BLaER1 (cell line): ENCODE measurements around the gene AGAP3.

Experiments
- H3K27ac ChIP-seq: shearing (Covaris generic); formaldehyde crosslinking; 2 replicates; pipeline ENCODE4 v1.8.1; 2022
- H3K27me3 ChIP-seq: shearing (Covaris generic); formaldehyde crosslinking; 2 replicates; pipeline ENCODE4 v1.8.1; 2022
- H3K36me3 ChIP-seq: shearing (Covaris generic); formaldehyde crosslinking; 2 replicates; pipeline ENCODE4 v1.8.1; 2022
- H3K4me1 ChIP-seq: shearing (Covaris generic); formaldehyde crosslinking; 2 replicates; pipeline ENCODE4 v1.8.1; 2022
- H3K4me2 ChIP-seq: shearing (Covaris generic); formaldehyde crosslinking; 2 replicates; pipeline ENCODE4 v1.8.1; 2022
- H3K4me3 ChIP-seq: shearing (Covaris generic); formaldehyde crosslinking; 2 replicates; pipeline ENCODE4 v1.8.1; 2022
- H3K9ac ChIP-seq: shearing (Covaris generic); formaldehyde crosslinking; 2 replicates; pipeline ENCODE4 v1.8.1; 2022
- H3K9me3 ChIP-seq: shearing (Covaris generic); formaldehyde crosslinking; 2 replicates; pipeline ENCODE4 v1.8.1; 2022
- H4K20me1 ChIP-seq: shearing (Covaris generic); formaldehyde crosslinking; 2 replicates; pipeline ENCODE4 v1.8.1; 2022
- Cebpa-rat ChIP-seq: shearing (Covaris generic); IDR thresholded peaks from 2 replicates; pipeline ENCODE4 v1.8.1; 2022

AGAP3 gene

DNA sequence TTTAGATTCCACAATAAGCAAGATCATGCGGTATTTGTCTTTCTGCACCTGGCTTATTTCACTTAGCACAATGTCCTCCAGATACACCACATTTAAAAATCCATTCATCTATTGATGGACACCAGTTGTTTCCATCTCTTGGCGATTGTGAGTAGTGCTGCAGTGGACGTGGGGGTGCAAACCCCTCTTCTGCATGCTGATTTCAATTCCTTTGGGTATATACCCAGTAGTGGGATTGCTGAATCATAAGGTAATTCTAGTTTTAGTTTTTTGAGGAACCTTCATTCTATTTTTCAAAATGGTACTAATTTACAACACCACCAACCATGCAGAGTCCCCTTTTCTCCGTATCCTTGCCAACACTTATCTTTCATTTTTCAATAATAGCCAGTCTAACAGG, 102.8 kb downstream of the AGAP3 start:
- no peak overlapping the region for H3K27ac ChIP-seq
- no peak overlapping the region for H3K4me3 ChIP-seq
- H3K9me3 ChIP-seq, result no peaks in the 10 kb centered on the region
- H4K20me1 ChIP-seq, result peaks cover 65% of the 10 kb centered on the region
- no peaks in the 10 kb centered on the region for H3K36me3 ChIP-seq
- H3K4me1 ChIP-seq, result peaks cover 35% of the 10 kb centered on the region
- no peak overlapping the region for H3K9ac ChIP-seq
- H3K4me2 ChIP-seq, result no peak overlapping the region
- no peak for TF ChIP-seq Cebpa-rat
- peaks cover 48% of the 10 kb centered on the region for H3K27me3 ChIP-seq

DNA sequence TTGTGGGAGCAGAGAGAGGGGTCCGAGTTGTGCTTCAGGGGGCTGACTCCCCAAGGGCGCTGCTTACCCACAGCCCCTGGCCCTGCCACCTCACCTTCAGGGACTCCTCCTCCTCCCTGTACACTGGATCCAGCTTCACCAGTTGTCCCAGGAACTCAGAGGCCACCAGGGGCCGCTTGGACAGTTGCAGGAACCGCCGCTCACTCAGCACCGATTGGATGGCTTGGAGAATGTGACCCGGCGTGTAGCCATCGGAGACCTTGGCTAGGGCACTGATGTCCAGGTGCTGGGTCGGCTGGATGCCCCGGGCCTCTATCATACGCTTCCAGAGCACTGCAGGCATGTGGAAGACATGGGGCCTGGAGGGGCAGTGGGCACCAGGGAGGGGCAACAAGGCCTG, 105.3 kb downstream of the AGAP3 start:
- Histone ChIP-seq H3K4me2 (no peak overlapping the region), H3K9ac (no peak overlapping the region), H3K27ac (no peak overlapping the region), H4K20me1 (peaks cover 61% of the 10 kb centered on the region), H3K27me3 (peaks cover 67% of the 10 kb centered on the region), H3K4me1 (peaks cover 32% of the 10 kb centered on the region), H3K36me3 (no peaks in the 10 kb centered on the region), H3K9me3 (no peaks in the 10 kb centered on the region), H3K4me3 (no peak overlapping the region)
- no peak for TF ChIP-seq Cebpa-rat

DNA sequence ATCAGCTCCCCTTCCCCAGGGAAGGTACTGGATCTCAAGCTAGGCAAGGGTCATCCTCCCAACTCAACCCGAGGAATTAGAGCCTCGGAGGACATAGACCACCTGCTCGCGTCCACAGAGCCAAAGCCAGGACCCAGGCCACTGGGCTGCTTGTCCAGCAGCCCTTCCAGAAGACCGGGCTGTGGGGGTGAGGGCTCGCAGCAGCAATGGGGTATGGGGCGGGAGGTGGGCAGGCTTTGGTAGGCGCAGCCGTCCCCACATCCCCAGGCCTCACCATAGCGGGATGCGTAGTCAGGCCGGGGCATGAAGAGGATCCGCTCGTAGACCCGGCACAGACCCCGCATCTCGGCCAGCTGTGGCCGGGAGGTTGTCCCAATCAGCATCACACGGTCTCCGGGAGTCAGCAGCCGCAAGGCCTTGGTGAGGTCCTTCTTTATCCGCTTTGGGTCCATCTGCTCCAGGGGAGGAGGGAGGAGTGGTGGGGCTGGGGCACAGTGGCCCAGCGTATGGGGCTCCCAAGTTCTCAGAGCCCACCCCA, 105.8 kb downstream of the AGAP3 start:
- no peak for TF ChIP-seq Cebpa-rat
- Histone ChIP-seq H3K9me3 (no peaks in the 10 kb centered on the region), H3K36me3 (no peaks in the 10 kb centered on the region), H3K4me2 (no peak overlapping the region), H3K9ac (no peak overlapping the region), H3K4me1 (peaks cover 26% of the 10 kb centered on the region), H3K4me3 (no peak overlapping the region), H3K27me3 (peaks cover 67% of the 10 kb centered on the region), H3K27ac (no peak overlapping the region), H4K20me1 (peaks cover 56% of the 10 kb centered on the region)

- H3K27me3 ChIP-seq, result peaks cover 73% of the 10 kb centered on the region
- no peak for TF ChIP-seq Cebpa-rat
- peaks cover 42% of the 10 kb centered on the region; the same call in 1 of the 2 replicates for H4K20me1 ChIP-seq
- H3K36me3 ChIP-seq, result no peaks in the 10 kb centered on the region
- peaks cover 13% of the 10 kb centered on the region for H3K4me1 ChIP-seq
- no peak overlapping the region for H3K27ac ChIP-seq
- H3K4me3 ChIP-seq, result no peak overlapping the region
- no peak overlapping the region for H3K4me2 ChIP-seq
- H3K9me3 ChIP-seq, result no peaks in the 10 kb centered on the region
- H3K9ac ChIP-seq, result no peak overlapping the region
Observed at GRCh38 chr7:151193203-151193978, 107.1 kb downstream of the AGAP3 start.
